Spleen (tissue), 11 donors: ENCODE data around the gene PEAR1. TPM values are rescaled to one million over a fixed set of nuclear protein-coding genes. Genes with fewer than 3 reads are reported as not detected.

Experiments
- DNase-seq: peaks from one replicate; pipeline ENCODE4 v3.0.0-alpha.2; 2020
- H3K27ac ChIP-seq, 8 donors: fragments of 200-600 bp; sonication (generic) in 7 of 8; 1 replicate in 4 of 8; 2 replicates in 4 of 8; pipeline versions ENCODE4 v1.5.0 to v1.8.0; 2016 to 2021; ENCODE audit warnings: inconsistent platforms in 4 of 8, mild to moderate bottlenecking in 4 of 8, moderate library complexity in 1 of 8
- H3K27me3 ChIP-seq, 7 donors: fragments of 200-600 bp; sonication (generic) in 6 of 7; replicated peaks in 1 of 7; 1 replicate in 4 of 7; 2 replicates in 3 of 7; pipeline versions ENCODE4 v1.5.0 to v1.8.0; 2016 to 2021; ENCODE audit warnings: inconsistent platforms in 3 of 7, mild to moderate bottlenecking in 1 of 7
- H3K36me3 ChIP-seq, 6 donors: fragments of 200-600 bp; sonication (generic) in 5 of 6; 1 replicate in 4 of 6; 2 replicates in 2 of 6; pipeline versions ENCODE4 v1.5.0 to v1.8.0; 2016 to 2021; ENCODE audit warnings: inconsistent platforms in 2 of 6
- H3K4me1 ChIP-seq, 6 donors: fragments of 200-600 bp; sonication (generic) in 5 of 6; 1 replicate in 3 of 6; 2 replicates in 3 of 6; pipeline versions ENCODE4 v1.5.0 to v1.8.0; 2016 to 2021; ENCODE audit warnings: inconsistent platforms in 3 of 6
- H3K4me3 ChIP-seq, 8 donors: fragments of 200-600 bp; sonication (generic) in 7 of 8; 1 replicate in 4 of 8; 2 replicates in 4 of 8; pipeline versions ENCODE4 v1.5.0 to v1.8.0; 2016 to 2021; ENCODE audit warnings: inconsistent platforms in 4 of 8, mild to moderate bottlenecking in 4 of 8, moderate library complexity in 2 of 8
- H3K9me3 ChIP-seq, 8 donors: fragments of 200-600 bp; sonication (generic) in 7 of 8; 1 replicate in 4 of 8; 2 replicates in 4 of 8; pipeline versions ENCODE4 v1.5.0 to v1.8.0; 2016 to 2021; ENCODE audit warnings: inconsistent platforms in 4 of 8
- POLR2A ChIP-seq, 3 donors: fragments of 450-650 bp; IDR thresholded peaks; one replicate each; pipeline ENCODE4 v1.5.1; 2017; ENCODE audit warnings: antibody characterized with exemption in 3 of 3, mild to moderate bottlenecking in 1 of 3
- POLR2AphosphoS5 ChIP-seq, 3 donors: sonication (generic); formaldehyde crosslinking; IDR thresholded peaks; one replicate each; pipeline ENCODE4 v1.5.1; 2017; ENCODE audit warnings: antibody characterized with exemption in 3 of 3
- WGBS, 5 donors: extraction: QIAGEN DNeasy Blood & Tissue Kit in 3 of 5; methylation state at CpG; one replicate each; pipeline versions ENCODE4 v1.1.5 to v1.1.7; 2013 to 2018; 5-methylcytosine and 5-hydroxymethylcytosine counted together
- intact Hi-C: fragments of 100-400 bp; cut with DNase I; formaldehyde crosslinking; loops from one replicate; pipeline ENCODE4 v1.15.0; 2023; ENCODE audit warnings: low total_unique reads
- polyA plus RNA-seq, 3 donors: library from polyadenylated mRNA; stranded (reverse); fragments of 200-250 nt; gene quantifications; one replicate each; pipeline ENCODE4 v1.2.1, GENCODE V29; 2013
- total RNA-seq, 7 donors: library from RNA; depleted of rRNA in 3 of 7; stranded (reverse); fragments of >200 nt in 3 of 7; fragmentation: NEBNext Ultra II Directional in 4 of 7; extraction: Animal tissue kit (Norgen Biotek cat#: 25700) in 4 of 7; gene quantifications; one replicate each; pipeline versions ENCODE4 v1.1.0 to v1.2.1, GENCODE V29; 2016 to 2021
- TF ChIP-seq, protein P1 (sequence below), 11 experiments: fragments of 200-600 bp in 7 of 11; fragments of 450-650 bp in 4 of 11; sonication (generic) in 4 of 11; IDR thresholded peaks in 8 of 11; conservative IDR thresholded peaks in 3 of 11; 1 replicate in 7 of 11; 2 replicates in 4 of 11; pipeline versions ENCODE4 v1.4.0 to v1.8.0; 2016 to 2021; ENCODE audit warnings: antibody characterized with exemption in 11 of 11, inconsistent platforms in 4 of 11, mild to moderate bottlenecking in 1 of 11
- donor health status: healthy with polysubstance abuse.
- donor health status: DM: no; HTN: no; CAD: no; lungs with moderate emphysema.
- donor health status: DM: no; HTN: no; CAD: no.
- donor health status: Bipolar disorder and iron deficiency.
- donor health status: healthy.
- donor health status: DM: no; HTN: no; CAD: no.
- donor health status: DM: yes; HTN: yes; CAD: no.

PEAR1 gene
- total and polyA plus RNA-seq, 10 donors, result 1.4 to 28.3 (median 20.2) TPM

DNA sequence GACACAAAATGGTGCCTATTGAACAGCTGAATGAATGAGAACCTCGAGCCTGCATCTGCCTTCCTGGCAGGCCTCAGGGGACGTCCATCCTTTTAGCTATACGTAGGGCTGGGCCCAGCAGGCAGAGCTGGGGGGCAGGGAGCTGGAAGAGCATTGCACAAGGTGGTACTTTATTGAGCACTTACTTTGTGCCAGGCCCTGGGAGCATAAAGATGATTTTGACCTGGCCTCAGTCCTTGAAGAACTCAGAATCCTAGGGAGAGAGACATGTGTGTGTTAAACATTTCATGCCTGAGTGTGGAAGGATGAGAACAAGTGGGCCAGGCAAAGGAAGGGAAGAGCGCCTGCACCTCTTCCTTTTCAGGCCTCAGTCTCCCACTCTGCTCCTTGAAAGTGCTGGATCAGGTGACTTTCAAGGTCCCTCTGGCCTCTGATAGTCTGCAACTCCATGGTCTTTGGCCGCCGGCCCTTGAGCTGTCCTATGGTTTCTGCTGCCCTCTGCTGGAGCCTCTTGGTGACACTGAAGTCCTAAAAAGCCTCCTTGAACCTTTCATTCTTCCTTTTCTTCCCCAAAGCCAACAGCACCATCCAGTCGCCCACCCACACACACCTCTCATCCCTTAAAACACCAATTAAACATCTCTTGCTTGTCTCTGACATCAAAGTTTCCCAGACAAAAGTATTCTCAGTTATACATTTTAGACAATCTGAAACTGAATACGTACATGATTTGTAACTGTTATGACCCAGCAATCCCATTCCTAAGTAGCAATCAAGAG is 3.5 kb upstream of the PEAR1 start:
- DNase-seq, result no peak
- H3K27me3 ChIP-seq, result peaks cover 0 to 91% (median 14%) of the 10 kb centered on the region in 7 donors
- H3K27ac ChIP-seq, result no peak overlapping the region
- H3K36me3 ChIP-seq, result no peaks in the 10 kb centered on the region
- TF ChIP-seq, protein P1, sequence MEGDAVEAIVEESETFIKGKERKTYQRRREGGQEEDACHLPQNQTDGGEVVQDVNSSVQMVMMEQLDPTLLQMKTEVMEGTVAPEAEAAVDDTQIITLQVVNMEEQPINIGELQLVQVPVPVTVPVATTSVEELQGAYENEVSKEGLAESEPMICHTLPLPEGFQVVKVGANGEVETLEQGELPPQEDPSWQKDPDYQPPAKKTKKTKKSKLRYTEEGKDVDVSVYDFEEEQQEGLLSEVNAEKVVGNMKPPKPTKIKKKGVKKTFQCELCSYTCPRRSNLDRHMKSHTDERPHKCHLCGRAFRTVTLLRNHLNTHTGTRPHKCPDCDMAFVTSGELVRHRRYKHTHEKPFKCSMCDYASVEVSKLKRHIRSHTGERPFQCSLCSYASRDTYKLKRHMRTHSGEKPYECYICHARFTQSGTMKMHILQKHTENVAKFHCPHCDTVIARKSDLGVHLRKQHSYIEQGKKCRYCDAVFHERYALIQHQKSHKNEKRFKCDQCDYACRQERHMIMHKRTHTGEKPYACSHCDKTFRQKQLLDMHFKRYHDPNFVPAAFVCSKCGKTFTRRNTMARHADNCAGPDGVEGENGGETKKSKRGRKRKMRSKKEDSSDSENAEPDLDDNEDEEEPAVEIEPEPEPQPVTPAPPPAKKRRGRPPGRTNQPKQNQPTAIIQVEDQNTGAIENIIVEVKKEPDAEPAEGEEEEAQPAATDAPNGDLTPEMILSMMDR (IDR thresholded peaks at IDR 0.05 in 8 of 11, conservative IDR thresholded peaks at IDR 0.05 in 3 of 11), result peak; percentile 24 to 82 (median 73)
- TF ChIP-seq POLR2A (IDR thresholded peaks at IDR 0.05) (no peak), POLR2AphosphoS5 (IDR thresholded peaks at IDR 0.05) (no peak)
- no peak overlapping the region for H3K4me3 ChIP-seq
- 39 to 45% (median 43%) methylated on average over 8 of the region's 8 CpGs for WGBS, 5 donors
- intact Hi-C loops, result loop anchor here (10.0 kb wide), 1 partner anchor 165 kb away; the partner anchor contains the start of genes ISG20L2 and METTL25B
- H3K9me3 ChIP-seq, result no peaks in the 10 kb centered on the region
- peaks cover 6 to 44% (median 26%) of the 10 kb centered on the region in 6 donors for H3K4me1 ChIP-seq

DNA sequence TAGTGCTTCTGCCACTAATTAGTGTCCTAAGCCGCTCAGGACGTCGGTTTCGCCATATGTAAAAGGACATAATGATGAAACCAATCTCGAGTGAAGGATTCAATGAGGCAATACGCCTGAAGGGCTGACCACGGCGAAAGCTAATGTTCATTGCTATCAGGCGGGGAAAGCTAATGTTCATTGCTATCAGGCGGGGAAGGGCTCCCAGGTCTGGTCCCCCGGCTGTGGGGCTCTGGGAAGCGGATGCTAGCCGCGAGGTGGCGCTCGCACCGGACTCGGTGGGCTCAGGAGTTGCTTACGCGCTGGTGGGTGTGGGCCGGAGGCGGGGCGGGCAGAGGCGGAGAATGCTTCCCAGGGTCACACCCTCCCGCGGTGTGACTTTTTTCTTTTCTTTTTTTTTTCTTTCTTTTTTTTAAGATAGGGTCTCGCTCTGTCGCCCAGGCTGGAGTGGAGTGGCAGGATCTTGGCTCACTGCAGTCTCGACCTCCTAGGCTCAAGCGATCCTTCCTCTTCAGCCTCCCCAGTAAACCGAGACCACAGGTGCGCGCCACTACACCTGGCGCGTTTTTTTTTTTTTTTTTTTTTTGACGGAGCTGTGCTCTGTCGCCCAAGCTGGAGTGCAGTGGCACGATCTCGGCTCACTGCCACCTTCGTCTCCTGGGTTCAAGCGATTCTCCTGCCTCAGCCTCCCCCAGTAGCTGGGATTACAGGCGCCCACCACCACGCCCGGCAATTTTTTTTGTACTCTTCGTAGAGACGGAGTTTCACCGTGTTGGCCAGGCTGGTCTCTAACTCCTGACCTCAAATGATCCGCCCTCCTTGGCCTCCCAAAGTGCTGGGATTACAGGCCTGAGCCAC is 1.1 kb upstream of the PEAR1 start:
- Histone ChIP-seq H3K36me3 (no peaks in the 10 kb centered on the region), H3K27ac (peak overlapping the region in 7 of 8 donors; percentile 73 to 90 (median 84)), H3K4me1 (peaks cover 9 to 68% (median 39%) of the 10 kb centered on the region in 6 donors), H3K9me3 (no peaks in the 10 kb centered on the region), H3K4me3 (peak overlapping the region in 7 of 8 donors; percentile 17 to 73 (median 41)), H3K27me3 (peaks cover 0 to 78% (median 14%) of the 10 kb centered on the region in 7 donors)
- DNase-seq, result peak; percentile 95
- intact Hi-C loops, result no loop called here
- WGBS, 5 donors, result 3 to 13% (median 6%) methylated on average over 45 to 48 of the region's 48 CpGs
- TF ChIP-seq, protein P1 (IDR thresholded peaks at IDR 0.05 in 8 of 11, conservative IDR thresholded peaks at IDR 0.05 in 3 of 11), result peak; percentile 78 to 91 (median 87)
- TF ChIP-seq POLR2A (IDR thresholded peaks at IDR 0.05), result no peak
- TF ChIP-seq POLR2AphosphoS5 (IDR thresholded peaks at IDR 0.05), result peak; percentile 44 to 77 (median 73)

DNA sequence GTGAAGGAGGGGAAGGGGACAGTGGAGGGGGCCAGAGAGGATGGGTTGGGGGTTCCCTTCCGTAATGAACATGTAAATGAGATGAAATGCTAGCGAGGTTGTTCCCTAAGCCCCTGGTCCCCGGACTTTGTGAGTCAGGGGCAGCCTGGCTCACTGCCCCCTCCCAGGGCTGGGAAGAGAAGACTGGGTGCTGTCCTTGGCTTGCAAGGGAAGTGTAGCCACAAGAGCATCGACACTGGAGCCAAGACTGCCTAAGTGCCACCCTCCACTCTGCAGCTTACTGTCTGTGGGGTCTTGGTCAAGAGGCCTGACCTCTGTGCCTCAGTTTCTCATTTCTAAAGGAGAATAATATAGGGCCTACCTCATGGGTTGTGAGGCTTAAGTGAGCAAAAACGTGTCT is 483 bp downstream of the PEAR1 start:
- H3K4me1 ChIP-seq, result peaks cover 13 to 84% (median 55%) of the 10 kb centered on the region in 6 donors
- H3K36me3 ChIP-seq, result no peaks in the 10 kb centered on the region
- DNase-seq, result peak; percentile 48
- H3K9me3 ChIP-seq, result no peaks in the 10 kb centered on the region
- intact Hi-C loops, result no loop called here
- peaks cover 0 to 76% (median 14%) of the 10 kb centered on the region in 7 donors for H3K27me3 ChIP-seq
- WGBS, 5 donors, result 17 to 29% (median 23%) methylated on average over 5 of the region's 5 CpGs
- H3K4me3 ChIP-seq, result peak overlapping the region; percentile 24 to 73 (median 40)
- peak overlapping the region; percentile 58 to 90 (median 83) for H3K27ac ChIP-seq
- TF ChIP-seq, protein P1 (IDR thresholded peaks at IDR 0.05 in 8 of 11, conservative IDR thresholded peaks at IDR 0.05 in 3 of 11), result no peak
- TF ChIP-seq POLR2AphosphoS5 (IDR thresholded peaks at IDR 0.05) (no peak), POLR2A (IDR thresholded peaks at IDR 0.05) (no peak)
